Neuronal stem cell (in vitro differentiated cells): ENCODE results near the gene SYCE1.
"Not testable (repeated sequence)": the region's sequence is repeated elsewhere in the genome, so short reads cannot be mapped to it uniquely, and the experiment has no call there.

Experiments used
- DNase-seq: peaks from one replicate; pipeline ENCODE4 v3.0.0-alpha.2; 2013; ENCODE audit warnings: low spot score
- H2AFZ ChIP-seq: one replicate; pipeline ENCODE4 v1.6.1; 2013; ENCODE audit warnings: mild to moderate bottlenecking, low read length, inconsistent platforms
- H2AK5ac ChIP-seq: 2 replicates; pipeline ENCODE4 v1.6.1; 2013; ENCODE audit warnings: low read depth, mild to moderate bottlenecking, inconsistent platforms, low read length, moderate library complexity, mixed read lengths
- H2BK120ac ChIP-seq: 2 replicates; pipeline ENCODE4 v1.6.1; 2013; ENCODE audit warnings: low read depth, mild to moderate bottlenecking, inconsistent platforms, low read length, moderate library complexity, mixed read lengths
- H2BK12ac ChIP-seq: one replicate; pipeline ENCODE4 v1.6.1; 2013; ENCODE audit warnings: low read length, inconsistent platforms
- H2BK15ac ChIP-seq: 2 replicates; pipeline ENCODE4 v1.6.1; 2013; ENCODE audit warnings: mild to moderate bottlenecking, low read length, inconsistent platforms, mixed read lengths
- H2BK5ac ChIP-seq: one replicate; pipeline ENCODE4 v1.6.1; 2013; ENCODE audit warnings: inconsistent platforms, mild to moderate bottlenecking, low read length, moderate library complexity
- H3K14ac ChIP-seq: one replicate; pipeline ENCODE4 v1.6.1; 2013; ENCODE audit warnings: low read length, inconsistent platforms
- H3K18ac ChIP-seq: 2 replicates; pipeline ENCODE4 v1.6.1; 2013; ENCODE audit warnings: low read length, inconsistent platforms
- H3K23ac ChIP-seq: 2 replicates; pipeline ENCODE4 v1.6.1; 2013; ENCODE audit warnings: low read depth, mild to moderate bottlenecking, mixed read lengths, low read length, inconsistent platforms; ENCODE audit not compliant: poor library complexity
- H3K27ac ChIP-seq: replicated peaks from 3 replicates; pipeline ENCODE4 v1.5.1; 2013; ENCODE audit warnings: low read length, inconsistent platforms
- H3K27me3 ChIP-seq, 3 experiments: 2 replicates each; pipeline ENCODE4 v1.6.1; 2013; ENCODE audit warnings: low read length in 3 of 3, mild to moderate bottlenecking in 2 of 3, inconsistent platforms in 1 of 3, low read depth in 1 of 3, mixed read lengths in 1 of 3, moderate library complexity in 1 of 3; ENCODE audit not compliant: control insufficient read depth in 3 of 3, insufficient read depth in 3 of 3
- H3K36me3 ChIP-seq, 2 donors: replicated peaks in 1 of 2; 2 replicates each; pipeline ENCODE4 v1.6.1; 2013; ENCODE audit warnings: low read length in 2 of 2; ENCODE audit not compliant: control insufficient read depth in 2 of 2, insufficient read depth in 2 of 2
- H3K4ac ChIP-seq: 2 replicates; pipeline ENCODE4 v1.6.1; 2013; ENCODE audit warnings: inconsistent platforms, mild to moderate bottlenecking, low read length, moderate library complexity
- H3K4me1 ChIP-seq, 2 donors: 1 replicate in 1 of 2; 2 replicates in 1 of 2; pipeline ENCODE4 v1.6.1; 2013; ENCODE audit warnings: low read length in 2 of 2, low read depth in 1 of 2; ENCODE audit not compliant: control insufficient read depth in 2 of 2, insufficient read depth in 1 of 2
- H3K4me2 ChIP-seq: one replicate; pipeline ENCODE4 v1.6.1; 2013; ENCODE audit warnings: mild to moderate bottlenecking, low read length, inconsistent platforms; ENCODE audit not compliant: insufficient read depth, poor library complexity, severe bottlenecking
- H3K4me3 ChIP-seq, 2 donors: 2 replicates each; pipeline ENCODE4 v1.5.1; 2013; ENCODE audit warnings: low read length in 2 of 2, mild to moderate bottlenecking in 2 of 2, inconsistent platforms in 1 of 2, moderate library complexity in 1 of 2
- H3K79me1 ChIP-seq: one replicate; pipeline ENCODE4 v1.6.1; 2013; ENCODE audit warnings: low read depth, mild to moderate bottlenecking, inconsistent platforms, low read length, moderate library complexity
- H3K9ac ChIP-seq: one replicate; pipeline ENCODE4 v1.6.1; 2013; ENCODE audit warnings: mild to moderate bottlenecking, low read depth, low read length, inconsistent platforms; ENCODE audit not compliant: poor library complexity
- H3K9me3 ChIP-seq, 2 donors: replicated peaks in 1 of 2; 2 replicates each; pipeline versions ENCODE3 to v1.6.1; 2013; ENCODE audit warnings: low read length in 2 of 2, mild to moderate bottlenecking in 2 of 2, inconsistent platforms in 1 of 2, low read depth in 1 of 2, mixed read lengths in 1 of 2, moderate library complexity in 1 of 2; ENCODE audit not compliant: control insufficient read depth in 2 of 2, insufficient read depth in 1 of 2
- H4K8ac ChIP-seq: one replicate; pipeline ENCODE4 v1.6.1; 2013; ENCODE audit warnings: low read depth, mild to moderate bottlenecking, inconsistent platforms, low read length, moderate library complexity
- H4K91ac ChIP-seq: one replicate; pipeline ENCODE4 v1.6.1; 2013; ENCODE audit warnings: low read length, low read depth, mild to moderate bottlenecking, inconsistent platforms; ENCODE audit not compliant: poor library complexity
- WGBS, 2 donors: extraction: QIAGEN DNeasy Blood & Tissue Kit; methylation state at CpG; one replicate each; pipeline ENCODE4 v1.1.7; 2013; ENCODE audit warnings: missing lambda C conversion rate in 2 of 2, mixed read lengths in 1 of 2; ENCODE audit not compliant: insufficient read length in 2 of 2, insufficient replicate concordance in 1 of 2; ENCODE audit errors: extremely low coverage in 2 of 2; 5-methylcytosine and 5-hydroxymethylcytosine counted together

The SYCE1 gene

GRCh38 chr10:133592716-133593115 lies 27.3 kb upstream of the SYCE1 start:
- Histone ChIP-seq H2BK15ac (no peak overlapping the region), H3K14ac (no peak overlapping the region), H3K23ac (no peak overlapping the region), H4K91ac (no peak overlapping the region), H2AFZ (no peak overlapping the region), H3K4me3 (peak overlapping the region in 1 of 2 donors; percentile 62), H3K4ac (no peak overlapping the region), H3K27me3 (peaks cover 0 to 31% (median 0%) of the 10 kb centered on the region in 3 experiments), H2BK120ac (no peak overlapping the region), H3K9me3 (peaks cover 0 to 29% of the 10 kb centered on the region in 2 donors), H2BK5ac (no peak overlapping the region), H2BK12ac (no peak overlapping the region), H3K27ac (no peak overlapping the region), H4K8ac (no peak overlapping the region), H3K4me1 (no peaks in the 10 kb centered on the region), H3K18ac (no peak overlapping the region), H3K79me1 (no peaks in the 10 kb centered on the region), H3K36me3 (no peaks in the 10 kb centered on the region), H2AK5ac (no peak overlapping the region), H3K4me2 (no peak overlapping the region), H3K9ac (no peak overlapping the region)
- DNase-seq, result no peak
- WGBS, 2 donors, result no CpG with 5 or more reads among the region's 6 CpGs

- Histone ChIP-seq H3K36me3 (no peaks in the 10 kb centered on the region), H2BK12ac (no peak overlapping the region), H3K9me3 (peaks cover 0 to 33% of the 10 kb centered on the region in 2 donors), H3K27me3 (peaks cover 0 to 28% (median 0%) of the 10 kb centered on the region in 3 experiments), H2BK15ac (no peak overlapping the region), H3K14ac (no peak overlapping the region), H3K4me2 (no peak overlapping the region), H4K91ac (no peak overlapping the region), H3K4me1 (no peaks in the 10 kb centered on the region), H3K18ac (no peak overlapping the region), H2AK5ac (no peak overlapping the region), H2BK5ac (no peak overlapping the region), H3K23ac (no peak overlapping the region), H3K4me3 (peak overlapping the region in 1 of 2 donors; percentile 54), H3K27ac (no peak overlapping the region), H3K4ac (no peak overlapping the region), H2AFZ (no peak overlapping the region), H2BK120ac (no peak overlapping the region), H4K8ac (no peak overlapping the region), H3K9ac (no peak overlapping the region), H3K79me1 (no peaks in the 10 kb centered on the region)
- WGBS, 2 donors, result no CpG with 5 or more reads among the region's 10 CpGs
- no peak for DNase-seq
Measured at GRCh38 chr10:133590970-133591359, 25.6 kb upstream of the SYCE1 start.

GRCh38 chr10:133590226-133590969 lies 25.0 kb upstream of the SYCE1 start:
- H3K27me3 ChIP-seq, result peaks cover 0 to 27% (median 0%) of the 10 kb centered on the region in 3 experiments
- no peak overlapping the region for H3K14ac ChIP-seq
- no peak overlapping the region for H4K8ac ChIP-seq
- no peaks in the 10 kb centered on the region for H3K36me3 ChIP-seq
- H2AFZ ChIP-seq, result no peak overlapping the region
- H4K91ac ChIP-seq, result no peak overlapping the region
- WGBS, 2 donors, result no CpG with 5 or more reads among the region's 13 CpGs
- H3K4me1 ChIP-seq, result no peaks in the 10 kb centered on the region
- H3K9ac ChIP-seq, result no peak overlapping the region
- no peaks in the 10 kb centered on the region for H3K79me1 ChIP-seq
- no peak overlapping the region for H2BK5ac ChIP-seq
- no peak overlapping the region for H3K18ac ChIP-seq
- H3K4ac ChIP-seq, result no peak overlapping the region
- H2AK5ac ChIP-seq, result no peak overlapping the region
- no peak for DNase-seq
- H2BK15ac ChIP-seq, result no peak overlapping the region
- H2BK120ac ChIP-seq, result no peak overlapping the region
- no peak overlapping the region for H3K4me2 ChIP-seq
- H3K4me3 ChIP-seq, result no peak overlapping the region
- no peak overlapping the region for H3K27ac ChIP-seq
- H3K23ac ChIP-seq, result no peak overlapping the region
- H2BK12ac ChIP-seq, result no peak overlapping the region
- H3K9me3 ChIP-seq, result peaks cover 0 to 33% of the 10 kb centered on the region in 2 donors

- not testable (repeated sequence) for H2AFZ ChIP-seq, H3K4me2 ChIP-seq, H3K9ac ChIP-seq, H3K27me3 ChIP-seq, H3K79me1 ChIP-seq, H4K91ac ChIP-seq, DNase-seq, H3K27ac ChIP-seq, H2BK15ac ChIP-seq, H2BK5ac ChIP-seq, H3K14ac ChIP-seq, H3K9me3 ChIP-seq, H2AK5ac ChIP-seq, H3K23ac ChIP-seq, H2BK120ac ChIP-seq, H3K4me1 ChIP-seq, H3K18ac ChIP-seq, H4K8ac ChIP-seq, H3K4ac ChIP-seq, H3K4me3 ChIP-seq, H2BK12ac ChIP-seq, H3K36me3 ChIP-seq
- no CpG with 5 or more reads among the region's 31 CpGs for WGBS, 2 donors
Measured at GRCh38 chr10:133577037-133577436, 11.7 kb upstream of the SYCE1 start.
